ENCODE results near the gene FURIN.
A peak's percentile ranks its signal among the peaks of the same experiment; 100 is the strongest.

The FURIN gene

DNA sequence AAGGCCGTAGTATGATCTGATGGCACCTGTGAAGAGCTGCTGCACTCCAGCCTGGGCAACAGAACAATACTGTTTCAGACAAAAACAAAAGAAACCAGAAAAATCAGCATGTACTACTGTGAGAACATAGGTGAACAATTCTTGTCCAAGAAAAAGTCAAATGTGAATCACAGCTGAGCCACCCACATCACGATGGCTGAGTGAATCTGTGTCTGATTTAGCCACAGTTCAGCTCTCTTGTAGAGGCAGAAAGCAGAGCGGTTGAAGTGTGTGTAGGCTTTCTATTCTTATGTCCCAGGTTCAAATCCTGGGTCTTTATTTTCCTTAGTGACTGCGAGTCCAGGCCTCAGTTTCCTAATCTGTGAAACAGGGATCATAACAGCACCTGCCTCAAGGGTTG lies 4.4 kb upstream of the FURIN start:
- Histone ChIP-seq H3K9ac (ENCODE audit: low read depth, low read length) (no peak overlapping the region), H3K36me3 (ENCODE audit: control insufficient read depth, insufficient read depth, low read length) (no peaks in the 10 kb centered on the region), H3K4me1 (ENCODE audit: control insufficient read depth, insufficient read depth, low read length) (peaks cover 14% of the 10 kb centered on the region), H3K27me3 (ENCODE audit: control insufficient read depth, insufficient read depth, low read length) (no peaks in the 10 kb centered on the region), H3K4me3 (ENCODE audit: low read depth, low read length) (no peak overlapping the region), H3K9me3 (ENCODE audit: control insufficient read depth, insufficient read depth, low read length) (no peaks in the 10 kb centered on the region)

DNA sequence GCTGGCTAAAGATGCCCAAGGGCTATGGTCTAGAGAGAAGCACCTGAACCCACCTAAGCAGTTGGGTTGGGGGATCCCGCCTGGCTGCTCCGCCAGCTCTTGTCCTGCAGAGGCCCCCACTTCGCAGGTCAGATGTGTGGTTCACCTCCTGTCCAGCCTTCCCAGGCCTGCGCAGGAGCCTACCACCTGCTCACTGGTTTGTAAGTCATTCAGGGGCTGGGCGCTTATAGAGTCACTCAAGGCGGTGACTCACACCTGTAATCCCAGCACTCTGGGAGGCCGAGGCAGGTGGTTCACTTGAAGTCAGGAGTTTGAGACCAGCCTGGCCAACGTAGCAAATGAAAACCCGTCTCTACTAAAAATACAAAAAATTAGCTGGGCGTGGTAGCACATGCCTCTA lies 3.9 kb upstream of the FURIN start:
- Histone ChIP-seq H3K36me3 (ENCODE audit: control insufficient read depth, insufficient read depth, low read length) (no peaks in the 10 kb centered on the region), H3K9ac (ENCODE audit: low read depth, low read length) (no peak overlapping the region), H3K4me3 (ENCODE audit: low read depth, low read length) (no peak overlapping the region), H3K27me3 (ENCODE audit: control insufficient read depth, insufficient read depth, low read length) (no peaks in the 10 kb centered on the region), H3K4me1 (ENCODE audit: control insufficient read depth, insufficient read depth, low read length) (peaks cover 14% of the 10 kb centered on the region), H3K9me3 (ENCODE audit: control insufficient read depth, insufficient read depth, low read length) (no peaks in the 10 kb centered on the region)

DNA sequence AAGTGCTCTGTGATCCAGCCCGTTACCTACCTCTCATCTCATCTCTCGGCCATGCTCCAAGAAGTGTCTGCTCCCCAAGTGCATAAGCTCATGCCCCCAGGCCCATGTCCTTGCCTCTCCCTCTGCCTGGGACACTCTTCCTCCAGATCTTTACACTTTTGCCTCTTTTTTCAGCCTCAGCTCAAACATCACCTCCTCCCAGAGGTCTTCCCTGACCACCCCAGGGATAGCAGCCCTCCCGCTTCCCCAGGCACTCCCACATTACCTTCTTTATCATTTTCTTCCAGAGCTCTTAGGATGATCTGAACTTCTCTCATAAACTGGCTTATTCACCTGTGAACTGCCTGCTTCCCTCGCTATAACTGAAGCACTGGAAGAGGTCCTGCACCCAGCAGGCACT lies 2.7 kb upstream of the FURIN start:
- Histone ChIP-seq H3K36me3 (ENCODE audit: control insufficient read depth, insufficient read depth, low read length) (no peaks in the 10 kb centered on the region), H3K4me1 (ENCODE audit: control insufficient read depth, insufficient read depth, low read length) (peaks cover 23% of the 10 kb centered on the region), H3K9ac (ENCODE audit: low read depth, low read length) (no peak overlapping the region), H3K27me3 (ENCODE audit: control insufficient read depth, insufficient read depth, low read length) (no peaks in the 10 kb centered on the region), H3K9me3 (ENCODE audit: control insufficient read depth, insufficient read depth, low read length) (no peaks in the 10 kb centered on the region), H3K4me3 (ENCODE audit: low read depth, low read length) (no peak overlapping the region)

DNA sequence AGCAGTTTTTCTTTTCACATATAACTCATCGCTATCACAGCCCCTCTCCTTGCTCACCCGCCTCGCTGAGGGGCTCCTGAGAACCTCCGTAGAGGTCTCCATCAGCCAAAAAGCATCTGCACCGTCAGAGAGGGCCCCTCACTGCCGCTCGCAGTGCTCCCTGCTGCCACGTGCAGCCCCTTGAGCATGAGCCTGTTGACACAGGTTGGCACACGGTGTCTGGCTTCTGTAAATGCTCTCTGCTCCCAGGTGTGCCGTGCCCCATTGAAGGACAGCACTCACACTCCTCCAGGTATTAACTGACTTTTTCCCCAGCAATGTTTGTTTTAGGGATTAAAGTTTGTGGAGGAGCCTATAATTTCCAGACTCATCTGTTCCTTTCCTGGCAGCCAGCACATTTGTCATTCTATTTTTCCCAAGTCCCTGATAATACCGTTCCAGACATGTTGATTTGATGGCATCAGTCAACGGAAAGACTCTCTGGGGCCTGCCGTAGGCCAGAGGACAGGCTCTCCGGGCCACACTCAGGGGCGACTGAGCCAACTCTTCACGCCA lies 2.1 kb upstream of the FURIN start:
- H3K4me3 ChIP-seq (ENCODE audit: low read depth, low read length), result no peak overlapping the region
- H3K9me3 ChIP-seq (ENCODE audit: control insufficient read depth, insufficient read depth, low read length), result no peaks in the 10 kb centered on the region
- H3K36me3 ChIP-seq (ENCODE audit: control insufficient read depth, insufficient read depth, low read length), result no peaks in the 10 kb centered on the region
- no peaks in the 10 kb centered on the region for H3K27me3 ChIP-seq (ENCODE audit: control insufficient read depth, insufficient read depth, low read length)
- peaks cover 23% of the 10 kb centered on the region for H3K4me1 ChIP-seq (ENCODE audit: control insufficient read depth, insufficient read depth, low read length)
- H3K9ac ChIP-seq (ENCODE audit: low read depth, low read length), result no peak overlapping the region

DNA sequence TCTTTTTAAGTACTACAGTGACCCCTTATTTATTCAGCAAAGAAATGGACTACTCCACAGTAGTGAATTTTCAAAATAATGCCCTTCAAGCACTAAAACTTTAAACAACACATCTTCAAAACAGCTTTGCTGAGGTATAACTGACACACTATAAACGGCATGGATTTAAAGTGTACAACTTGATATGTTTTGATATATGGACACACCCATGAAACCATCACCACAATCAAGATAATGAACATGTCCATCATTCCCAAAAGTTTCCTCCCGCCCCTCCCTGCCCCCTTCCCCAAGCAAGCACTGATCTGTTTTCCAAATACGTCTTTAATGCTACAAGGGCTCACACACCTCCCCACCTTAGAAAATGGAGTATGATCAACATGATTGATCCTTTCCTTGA lies 1.6 kb upstream of the FURIN start:
- H3K9ac ChIP-seq (ENCODE audit: low read depth, low read length), result no peak overlapping the region
- no peaks in the 10 kb centered on the region for H3K9me3 ChIP-seq (ENCODE audit: control insufficient read depth, insufficient read depth, low read length)
- H3K4me3 ChIP-seq (ENCODE audit: low read depth, low read length), result no peak overlapping the region
- H3K27me3 ChIP-seq (ENCODE audit: control insufficient read depth, insufficient read depth, low read length), result no peaks in the 10 kb centered on the region
- peaks cover 23% of the 10 kb centered on the region for H3K4me1 ChIP-seq (ENCODE audit: control insufficient read depth, insufficient read depth, low read length)
- H3K36me3 ChIP-seq (ENCODE audit: control insufficient read depth, insufficient read depth, low read length), result no peaks in the 10 kb centered on the region

DNA sequence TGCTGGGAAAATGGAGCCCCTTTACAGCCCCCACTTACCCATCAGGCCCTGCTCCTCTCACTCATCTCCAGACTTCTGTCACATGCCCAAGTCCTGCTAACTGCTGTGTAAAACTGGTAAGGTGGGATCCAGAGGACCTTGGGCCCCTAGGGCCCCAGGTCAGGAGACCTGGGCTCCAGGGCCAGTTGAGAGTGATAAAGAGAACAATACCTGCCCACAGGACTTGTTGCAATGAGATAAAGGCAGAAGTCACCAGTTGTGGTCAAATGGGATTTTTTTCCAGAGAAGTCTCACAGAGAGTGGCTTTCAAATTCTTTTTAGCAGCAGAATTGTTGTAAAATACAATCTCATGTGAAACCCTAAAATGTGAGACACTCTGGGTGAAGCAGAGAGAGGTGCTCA lies 753 bp downstream of the FURIN start:
- Histone ChIP-seq H3K4me1 (ENCODE audit: control insufficient read depth, insufficient read depth, low read length) (peaks cover 39% of the 10 kb centered on the region), H3K27me3 (ENCODE audit: control insufficient read depth, insufficient read depth, low read length) (no peaks in the 10 kb centered on the region), H3K36me3 (ENCODE audit: control insufficient read depth, insufficient read depth, low read length) (no peaks in the 10 kb centered on the region), H3K4me3 (ENCODE audit: low read depth, low read length) (no peak overlapping the region), H3K9ac (ENCODE audit: low read depth, low read length) (no peak overlapping the region), H3K9me3 (ENCODE audit: control insufficient read depth, insufficient read depth, low read length) (no peaks in the 10 kb centered on the region)

DNA sequence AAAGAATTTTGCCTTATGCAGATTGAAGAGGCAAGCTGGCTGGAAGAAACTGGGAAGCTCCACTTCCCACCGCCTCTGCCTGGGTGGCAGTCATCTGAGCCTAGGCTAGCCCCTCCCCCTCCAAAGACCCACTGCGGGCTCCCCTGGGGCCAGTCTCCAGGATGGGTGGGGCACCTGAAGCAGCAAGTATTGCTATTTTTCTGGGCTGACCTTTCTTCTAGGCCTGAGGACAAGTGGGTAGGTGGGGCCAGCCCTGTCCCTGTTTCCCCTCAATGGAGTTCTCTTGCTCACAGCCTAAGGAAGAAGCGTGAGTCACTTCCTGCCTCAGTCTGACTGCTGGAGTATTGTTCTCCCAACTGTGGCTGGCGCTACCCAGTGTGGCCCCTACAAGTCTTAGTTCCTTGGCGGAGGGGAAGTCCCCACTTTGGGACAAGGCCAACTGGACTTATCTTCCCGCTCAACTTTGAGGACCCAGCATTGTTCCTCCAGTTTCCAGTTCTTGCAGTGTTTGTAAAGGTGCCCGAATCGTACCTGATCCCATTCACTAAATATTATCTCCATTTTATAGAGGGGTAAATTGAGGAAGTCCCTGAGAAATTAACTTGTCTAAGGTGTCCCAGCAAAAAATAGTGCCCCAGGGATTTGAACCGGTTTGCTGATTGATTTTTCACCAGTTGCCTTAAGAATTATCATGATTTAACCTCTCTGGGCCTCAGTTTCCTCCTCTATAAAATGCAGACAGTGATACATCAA lies 1.4 kb downstream of the FURIN start:
- H3K36me3 ChIP-seq (ENCODE audit: control insufficient read depth, insufficient read depth, low read length), result no peaks in the 10 kb centered on the region
- peaks cover 39% of the 10 kb centered on the region for H3K4me1 ChIP-seq (ENCODE audit: control insufficient read depth, insufficient read depth, low read length)
- H3K9ac ChIP-seq (ENCODE audit: low read depth, low read length), result no peak overlapping the region
- no peaks in the 10 kb centered on the region for H3K9me3 ChIP-seq (ENCODE audit: control insufficient read depth, insufficient read depth, low read length)
- no peaks in the 10 kb centered on the region for H3K27me3 ChIP-seq (ENCODE audit: control insufficient read depth, insufficient read depth, low read length)
- no peak overlapping the region for H3K4me3 ChIP-seq (ENCODE audit: low read depth, low read length)

DNA sequence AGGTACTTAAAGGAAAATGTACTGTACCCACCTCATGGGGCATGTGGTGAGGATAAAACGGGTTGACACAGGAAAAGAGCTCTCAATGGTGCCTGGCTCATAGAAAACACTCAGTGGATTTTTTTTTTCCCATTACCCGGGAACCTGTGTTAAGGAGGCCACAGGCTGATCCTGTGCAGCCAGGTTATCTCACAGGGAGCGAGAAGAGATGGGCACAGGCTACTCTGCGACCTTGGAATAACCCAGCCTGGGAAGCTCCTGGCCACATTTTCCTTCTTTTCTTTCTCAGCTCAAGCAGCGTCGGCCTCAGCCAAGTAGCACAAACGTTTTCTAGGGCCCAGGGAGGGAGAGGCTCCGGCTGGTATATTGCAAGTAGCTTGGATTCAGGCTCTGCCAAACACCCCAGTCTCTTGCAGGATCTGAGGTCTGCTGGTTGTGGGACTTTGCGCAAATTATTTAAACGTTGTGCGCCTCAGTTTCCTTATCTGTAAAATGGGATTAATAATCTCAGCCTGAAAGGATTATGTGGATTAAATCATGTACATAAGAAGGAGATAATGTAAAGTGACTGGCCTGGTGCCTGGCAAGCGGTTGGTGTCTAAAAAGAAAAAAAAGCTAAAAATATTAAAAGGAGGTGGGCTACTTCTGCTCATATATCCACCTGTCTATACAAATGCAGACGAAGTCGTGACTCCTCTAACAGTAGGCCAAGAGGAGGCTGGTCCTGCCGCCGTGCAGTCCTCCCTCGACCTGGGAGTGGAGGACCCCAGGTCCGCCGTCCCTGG lies 2.2 kb downstream of the FURIN start:
- no peak overlapping the region for H3K9ac ChIP-seq (ENCODE audit: low read depth, low read length)
- no peaks in the 10 kb centered on the region for H3K9me3 ChIP-seq (ENCODE audit: control insufficient read depth, insufficient read depth, low read length)
- H3K36me3 ChIP-seq (ENCODE audit: control insufficient read depth, insufficient read depth, low read length), result no peaks in the 10 kb centered on the region
- peaks cover 39% of the 10 kb centered on the region for H3K4me1 ChIP-seq (ENCODE audit: control insufficient read depth, insufficient read depth, low read length)
- H3K27me3 ChIP-seq (ENCODE audit: control insufficient read depth, insufficient read depth, low read length), result no peaks in the 10 kb centered on the region
- peak overlapping the region; percentile 67 for H3K4me3 ChIP-seq (ENCODE audit: low read depth, low read length)

DNA sequence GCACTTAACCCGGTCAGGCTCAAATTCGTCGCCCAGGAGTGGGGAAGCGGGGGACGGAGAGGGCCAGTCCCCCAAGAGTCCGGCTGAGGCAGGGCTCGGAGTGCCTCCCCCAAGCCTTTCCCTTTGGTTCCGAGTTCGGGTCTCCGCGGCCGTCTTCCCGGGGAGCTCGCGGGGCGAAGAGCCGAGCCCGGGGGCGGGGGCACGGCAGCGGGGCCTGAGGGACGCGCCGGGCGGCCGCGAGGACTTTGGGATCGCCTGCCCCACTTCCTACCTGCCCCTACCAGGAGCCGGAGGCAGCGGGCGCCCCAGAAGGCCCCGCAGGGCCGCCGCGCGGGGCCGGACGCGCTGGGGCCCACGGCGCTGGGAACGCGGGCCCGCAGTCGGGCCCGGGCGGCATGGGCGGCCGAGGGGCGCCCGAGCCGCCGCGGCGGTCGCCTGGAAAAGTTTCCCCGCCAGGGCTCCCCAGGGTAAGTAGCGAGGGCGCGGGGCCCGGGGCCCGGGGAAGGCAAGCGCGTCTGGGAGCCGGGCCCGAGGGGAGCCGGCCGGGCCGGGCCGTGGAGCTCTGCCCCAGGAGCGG lies 2.8 kb downstream of the FURIN start:
- Histone ChIP-seq H3K4me3 (ENCODE audit: low read depth, low read length) (peak overlapping the region; percentile 67), H3K36me3 (ENCODE audit: control insufficient read depth, insufficient read depth, low read length) (peaks cover 3% of the 10 kb centered on the region), H3K9me3 (ENCODE audit: control insufficient read depth, insufficient read depth, low read length) (no peaks in the 10 kb centered on the region), H3K4me1 (ENCODE audit: control insufficient read depth, insufficient read depth, low read length) (peaks cover 39% of the 10 kb centered on the region), H3K27me3 (ENCODE audit: control insufficient read depth, insufficient read depth, low read length) (no peaks in the 10 kb centered on the region), H3K9ac (ENCODE audit: low read depth, low read length) (no peak overlapping the region)

DNA sequence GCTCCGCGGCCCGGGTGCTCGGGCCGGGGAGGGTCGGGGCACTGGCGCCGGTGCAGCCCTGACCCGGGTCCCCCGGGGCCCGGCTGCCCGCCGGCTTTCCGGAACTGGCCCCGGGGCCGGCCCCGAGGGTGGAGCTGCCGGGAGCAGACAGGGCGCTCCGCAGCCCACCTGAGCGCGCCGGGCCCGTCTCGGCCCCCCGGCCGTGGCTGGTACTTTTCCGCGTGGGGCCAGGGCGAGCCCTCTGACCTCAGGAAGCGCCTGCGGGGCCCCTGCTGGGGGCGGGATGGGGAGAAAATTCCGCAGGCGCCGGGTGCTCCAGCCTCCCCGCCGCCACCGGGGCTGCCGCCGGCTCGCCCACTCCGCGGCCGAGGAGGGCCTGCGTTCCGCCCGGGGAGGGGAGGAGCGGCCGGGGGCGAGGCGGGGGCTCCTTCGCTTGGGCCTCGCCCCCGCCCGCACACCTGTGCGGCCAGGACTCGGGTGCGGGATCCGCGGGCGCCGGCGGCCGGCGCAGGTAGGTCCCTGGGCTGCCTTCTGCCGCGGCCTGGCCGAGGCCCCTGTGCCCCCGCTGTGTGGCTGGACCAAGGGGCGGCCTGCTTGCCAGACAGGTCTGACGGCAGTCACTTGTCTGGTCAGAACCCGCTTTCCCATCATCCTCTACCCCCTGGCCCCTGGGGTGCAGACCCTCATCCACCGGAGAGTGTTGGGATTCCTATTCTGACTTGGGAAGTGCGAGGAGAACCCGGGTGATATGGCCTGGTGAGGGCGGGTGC lies 3.5 kb downstream of the FURIN start:
- Histone ChIP-seq H3K27me3 (ENCODE audit: control insufficient read depth, insufficient read depth, low read length) (no peaks in the 10 kb centered on the region), H3K4me3 (ENCODE audit: low read depth, low read length) (peak overlapping the region; percentile 67), H3K9ac (ENCODE audit: low read depth, low read length) (peak overlapping the region; percentile 47), H3K9me3 (ENCODE audit: control insufficient read depth, insufficient read depth, low read length) (no peaks in the 10 kb centered on the region), H3K36me3 (ENCODE audit: control insufficient read depth, insufficient read depth, low read length) (peaks cover 10% of the 10 kb centered on the region), H3K4me1 (ENCODE audit: control insufficient read depth, insufficient read depth, low read length) (peaks cover 39% of the 10 kb centered on the region)

DNA sequence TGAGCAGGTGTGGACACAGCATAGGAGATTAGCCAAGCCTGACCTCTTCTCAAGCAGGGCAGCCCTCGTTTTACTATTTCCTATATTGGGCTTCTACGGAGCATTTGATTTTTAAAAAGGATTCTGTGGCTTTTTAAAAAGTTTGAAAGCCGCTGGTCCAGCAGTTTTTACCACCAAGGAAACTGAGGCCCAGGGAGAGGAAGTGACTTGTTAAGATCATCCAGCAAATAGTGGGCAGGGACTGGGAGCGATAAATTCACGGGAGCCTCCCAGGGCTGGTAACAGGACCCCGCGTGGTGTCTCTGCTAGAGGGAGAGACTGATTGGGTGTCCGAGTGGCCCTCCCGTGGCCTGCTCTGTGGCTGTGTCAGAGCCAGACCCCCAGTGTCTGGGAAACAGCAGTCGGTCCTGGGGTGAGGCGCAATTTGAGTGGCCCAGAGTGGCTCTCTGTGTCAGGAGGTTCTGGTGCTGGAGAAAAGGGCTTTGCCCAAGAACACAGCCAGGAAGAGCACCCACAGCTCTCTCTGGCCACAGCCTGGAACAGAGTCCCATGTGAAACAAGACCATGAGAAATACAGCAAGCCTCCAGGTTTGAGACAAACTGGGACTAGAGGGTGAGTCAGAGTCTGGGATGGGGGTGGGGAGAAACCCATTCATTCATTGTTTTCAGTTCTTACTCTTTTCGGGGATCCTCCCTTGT lies 4.2 kb downstream of the FURIN start:
- H3K9me3 ChIP-seq (ENCODE audit: control insufficient read depth, insufficient read depth, low read length), result no peaks in the 10 kb centered on the region
- no peaks in the 10 kb centered on the region for H3K27me3 ChIP-seq (ENCODE audit: control insufficient read depth, insufficient read depth, low read length)
- peaks cover 39% of the 10 kb centered on the region for H3K4me1 ChIP-seq (ENCODE audit: control insufficient read depth, insufficient read depth, low read length)
- H3K9ac ChIP-seq (ENCODE audit: low read depth, low read length), result peak overlapping the region; percentile 54
- peak overlapping the region; percentile 67 for H3K4me3 ChIP-seq (ENCODE audit: low read depth, low read length)
- peaks cover 17% of the 10 kb centered on the region for H3K36me3 ChIP-seq (ENCODE audit: control insufficient read depth, insufficient read depth, low read length)
